Sigmoid colon (tissue), 7 donors: ENCODE measurements around the gene PADI2. TPM values are rescaled to one million over a fixed set of nuclear protein-coding genes. Genes with fewer than 3 reads are reported as not detected.

ENCODE experiments used
- DNase-seq: peaks from one replicate; pipeline ENCODE4 v3.0.0-alpha.2; 2019
- H3K27ac ChIP-seq, 4 donors: fragments of 200-600 bp; sonication (generic); one replicate each; pipeline ENCODE4 v1.5.1; 2016 to 2019; ENCODE audit warnings: mild to moderate bottlenecking in 1 of 4
- H3K27me3 ChIP-seq, 3 donors: fragments of 200-600 bp; sonication (generic); one replicate each; pipeline ENCODE4 v1.5.1; 2019; ENCODE audit warnings: mild to moderate bottlenecking in 1 of 3
- H3K36me3 ChIP-seq, 4 donors: fragments of 200-600 bp; sonication (generic); one replicate each; pipeline ENCODE4 v1.5.1; 2016 to 2019
- H3K4me1 ChIP-seq, 4 donors: fragments of 200-600 bp; sonication (generic); one replicate each; pipeline ENCODE4 v1.5.1; 2017 to 2019
- H3K4me3 ChIP-seq, 4 donors: fragments of 200-600 bp; sonication (generic); one replicate each; pipeline ENCODE4 v1.5.1; 2017 to 2019; ENCODE audit warnings: mild to moderate bottlenecking in 2 of 4, moderate library complexity in 1 of 4
- H3K9me3 ChIP-seq, 4 donors: fragments of 200-600 bp in 3 of 4; sonication (generic) in 3 of 4; one replicate each; pipeline versions ENCODE4 v1.5.1 to v1.6.1; 2013 to 2019
- EP300 ChIP-seq, 4 donors: sonication (generic); formaldehyde crosslinking; IDR thresholded peaks; one replicate each; pipeline ENCODE4 v1.6.1; 2017; ENCODE audit warnings: antibody characterized with exemption in 4 of 4
- POLR2A ChIP-seq, 2 donors: fragments of 450-650 bp; IDR thresholded peaks; one replicate each; pipeline ENCODE4 v1.6.1; 2016; ENCODE audit warnings: antibody characterized with exemption in 2 of 2, mild to moderate bottlenecking in 2 of 2, moderate library complexity in 2 of 2
- POLR2AphosphoS5 ChIP-seq, 4 donors: sonication (generic); formaldehyde crosslinking; IDR thresholded peaks; one replicate each; pipeline ENCODE4 v1.6.1; 2017; ENCODE audit warnings: antibody characterized with exemption in 4 of 4
- WGBS, 2 donors: extraction: QIAGEN DNeasy Blood & Tissue Kit; methylation state at CpG; one replicate each; pipeline ENCODE4 v1.1.7; 2013; 5-methylcytosine and 5-hydroxymethylcytosine counted together
- intact Hi-C: fragments of 100-400 bp; cut with DNase I; formaldehyde crosslinking; loops from one replicate; pipeline ENCODE4 v1.15.1; 2023
- polyA plus RNA-seq, 3 donors: library from polyadenylated mRNA; stranded (reverse); fragments of 200-250 nt; gene quantifications; one replicate each; pipeline ENCODE4 v1.2.3, GENCODE V29; 2013
- total RNA-seq, 4 donors: library from RNA; depleted of rRNA; stranded (reverse); fragments of >200 nt; gene quantifications; one replicate each; pipeline ENCODE4 v1.1.0, GENCODE V29; 2016
- TF ChIP-seq, protein P1 (sequence below), 4 experiments: fragments of 450-650 bp in 3 of 4; fragments of 200-600 bp in 1 of 4; IDR thresholded peaks; one replicate each; pipeline ENCODE4 v1.5.1; 2016 to 2019; ENCODE audit warnings: antibody characterized with exemption in 4 of 4, mild to moderate bottlenecking in 3 of 4, moderate library complexity in 2 of 4
- donor health status: healthy with polysubstance abuse.
- donor health status: Bipolar disorder and iron deficiency.
- donor health status: healthy.

PADI2 gene
- total and polyA plus RNA-seq, 7 donors = 0.27 to 169 (median 1.1) TPM

DNA sequence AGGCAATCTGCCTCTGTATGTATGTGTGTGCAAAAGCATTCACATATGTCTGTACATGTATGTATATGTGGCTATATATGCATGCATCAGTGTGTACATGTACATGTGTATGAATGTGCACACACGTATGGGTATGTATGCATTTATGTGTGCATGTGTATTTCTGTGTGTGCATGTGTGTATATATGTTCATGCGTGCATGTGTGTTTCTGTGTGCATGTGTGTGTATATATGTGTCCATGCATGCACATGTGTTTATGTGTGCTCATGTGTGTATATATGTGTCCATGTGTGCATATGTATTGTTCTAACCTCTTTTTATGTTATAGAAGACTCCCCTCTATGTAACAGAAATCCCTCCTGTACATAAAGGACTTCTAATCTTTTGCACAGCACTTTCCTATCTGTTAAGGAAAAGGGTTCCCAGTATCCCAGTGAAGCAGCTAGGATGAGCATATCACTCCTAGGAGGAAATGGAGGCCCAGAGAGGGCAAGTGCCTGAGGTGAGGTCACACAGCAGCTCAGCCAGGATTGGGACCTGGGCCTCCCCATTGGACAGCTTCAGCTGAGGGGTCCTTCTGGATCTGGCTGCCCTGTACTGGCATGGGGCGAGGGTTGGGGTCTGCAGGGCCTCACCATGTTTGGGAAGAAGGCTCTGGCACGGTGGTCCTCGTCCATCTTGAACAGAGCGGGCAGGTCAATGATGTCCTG lies 49.6 kb downstream of the PADI2 start:
- H3K4me1 ChIP-seq = no peaks in the 10 kb centered on the region
- WGBS, 2 donors = 93 to 95% methylated on average over 6 of the region's 6 CpGs
- H3K27ac ChIP-seq = no peak overlapping the region
- intact Hi-C loops = no loop called here
- no peak for DNase-seq
- no peaks in the 10 kb centered on the region for H3K27me3 ChIP-seq
- no peak overlapping the region for H3K4me3 ChIP-seq
- no peak for TF ChIP-seq EP300 (IDR thresholded peaks at IDR 0.05)
- no peak for TF ChIP-seq POLR2AphosphoS5 (IDR thresholded peaks at IDR 0.05)
- TF ChIP-seq, protein P1, sequence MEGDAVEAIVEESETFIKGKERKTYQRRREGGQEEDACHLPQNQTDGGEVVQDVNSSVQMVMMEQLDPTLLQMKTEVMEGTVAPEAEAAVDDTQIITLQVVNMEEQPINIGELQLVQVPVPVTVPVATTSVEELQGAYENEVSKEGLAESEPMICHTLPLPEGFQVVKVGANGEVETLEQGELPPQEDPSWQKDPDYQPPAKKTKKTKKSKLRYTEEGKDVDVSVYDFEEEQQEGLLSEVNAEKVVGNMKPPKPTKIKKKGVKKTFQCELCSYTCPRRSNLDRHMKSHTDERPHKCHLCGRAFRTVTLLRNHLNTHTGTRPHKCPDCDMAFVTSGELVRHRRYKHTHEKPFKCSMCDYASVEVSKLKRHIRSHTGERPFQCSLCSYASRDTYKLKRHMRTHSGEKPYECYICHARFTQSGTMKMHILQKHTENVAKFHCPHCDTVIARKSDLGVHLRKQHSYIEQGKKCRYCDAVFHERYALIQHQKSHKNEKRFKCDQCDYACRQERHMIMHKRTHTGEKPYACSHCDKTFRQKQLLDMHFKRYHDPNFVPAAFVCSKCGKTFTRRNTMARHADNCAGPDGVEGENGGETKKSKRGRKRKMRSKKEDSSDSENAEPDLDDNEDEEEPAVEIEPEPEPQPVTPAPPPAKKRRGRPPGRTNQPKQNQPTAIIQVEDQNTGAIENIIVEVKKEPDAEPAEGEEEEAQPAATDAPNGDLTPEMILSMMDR (IDR thresholded peaks at IDR 0.05) = no peak
- TF ChIP-seq POLR2A (IDR thresholded peaks at IDR 0.05) = no peak
- peaks cover 0 to 6% (median 4%) of the 10 kb centered on the region in 4 donors for H3K9me3 ChIP-seq
- no peaks in the 10 kb centered on the region for H3K36me3 ChIP-seq

- Histone ChIP-seq H3K9me3 (peaks cover 0 to 6% (median 4%) of the 10 kb centered on the region in 4 donors), H3K27me3 (no peaks in the 10 kb centered on the region), H3K36me3 (no peaks in the 10 kb centered on the region), H3K4me1 (peaks cover 0 to 5% (median 0%) of the 10 kb centered on the region in 4 donors), H3K27ac (no peak overlapping the region), H3K4me3 (no peak overlapping the region)
- intact Hi-C loops = no loop called here
- TF ChIP-seq EP300 (IDR thresholded peaks at IDR 0.05) = no peak
- TF ChIP-seq POLR2AphosphoS5 (IDR thresholded peaks at IDR 0.05) = no peak
- TF ChIP-seq, protein P1 (IDR thresholded peaks at IDR 0.05) = no peak
- no peak for TF ChIP-seq POLR2A (IDR thresholded peaks at IDR 0.05)
- no peak for DNase-seq
- WGBS, 2 donors = 86 to 88% methylated on average over 12 of the region's 12 CpGs
Observed at GRCh38 chr1:17068789-17069188, 50.5 kb downstream of the PADI2 start.

GRCh38 chr1:17067465-17068240 lies 51.6 kb downstream of the PADI2 start:
- DNase-seq = no peak
- Histone ChIP-seq H3K4me3 (no peak overlapping the region), H3K27ac (no peak overlapping the region), H3K27me3 (no peaks in the 10 kb centered on the region), H3K4me1 (peaks cover 0 to 13% (median 0%) of the 10 kb centered on the region in 4 donors), H3K36me3 (no peaks in the 10 kb centered on the region), H3K9me3 (peaks cover 0 to 6% (median 4%) of the 10 kb centered on the region in 4 donors)
- TF ChIP-seq, protein P1 (IDR thresholded peaks at IDR 0.05) = no peak
- TF ChIP-seq POLR2AphosphoS5 (IDR thresholded peaks at IDR 0.05) (no peak), EP300 (IDR thresholded peaks at IDR 0.05) (no peak), POLR2A (IDR thresholded peaks at IDR 0.05) (no peak)
- intact Hi-C loops = no loop called here
- WGBS, 2 donors = 82 to 86% methylated on average over 10 of the region's 10 CpGs

GRCh38 chr1:17067069-17067426 lies 52.2 kb downstream of the PADI2 start:
- no peak overlapping the region for H3K4me3 ChIP-seq
- DNase-seq = no peak
- peaks cover 0 to 6% (median 4%) of the 10 kb centered on the region in 4 donors for H3K9me3 ChIP-seq
- no peak overlapping the region for H3K27ac ChIP-seq
- H3K4me1 ChIP-seq = peaks cover 0 to 13% (median 0%) of the 10 kb centered on the region in 4 donors
- no peaks in the 10 kb centered on the region for H3K27me3 ChIP-seq
- TF ChIP-seq, protein P1 (IDR thresholded peaks at IDR 0.05) = no peak
- TF ChIP-seq POLR2A (IDR thresholded peaks at IDR 0.05) = no peak
- TF ChIP-seq EP300 (IDR thresholded peaks at IDR 0.05) = no peak
- no peak for TF ChIP-seq POLR2AphosphoS5 (IDR thresholded peaks at IDR 0.05)
- 74 to 86% methylated on average over 3 of the region's 3 CpGs for WGBS, 2 donors
- no peaks in the 10 kb centered on the region for H3K36me3 ChIP-seq
- intact Hi-C loops = no loop called here
